Measurements from ENCODE around the gene TJP2.

DNA sequence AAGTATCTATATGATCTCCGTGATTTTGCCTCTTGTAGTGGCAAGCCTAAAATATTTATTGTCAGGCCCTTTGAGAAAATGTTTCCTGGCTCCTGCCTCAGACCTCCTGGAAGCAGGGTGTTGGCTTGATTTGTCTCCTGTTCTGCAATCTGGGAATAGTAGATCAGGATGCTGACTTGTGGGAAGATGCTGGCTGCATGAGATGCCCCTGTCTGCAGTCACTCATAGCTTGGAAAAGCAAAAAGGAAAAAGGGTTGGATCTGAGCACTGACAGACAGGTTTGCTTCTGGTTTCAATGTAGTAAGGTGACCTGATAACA, 16.7 kb downstream of the TJP2 start:
- TF ChIP-seq, protein P1, sequence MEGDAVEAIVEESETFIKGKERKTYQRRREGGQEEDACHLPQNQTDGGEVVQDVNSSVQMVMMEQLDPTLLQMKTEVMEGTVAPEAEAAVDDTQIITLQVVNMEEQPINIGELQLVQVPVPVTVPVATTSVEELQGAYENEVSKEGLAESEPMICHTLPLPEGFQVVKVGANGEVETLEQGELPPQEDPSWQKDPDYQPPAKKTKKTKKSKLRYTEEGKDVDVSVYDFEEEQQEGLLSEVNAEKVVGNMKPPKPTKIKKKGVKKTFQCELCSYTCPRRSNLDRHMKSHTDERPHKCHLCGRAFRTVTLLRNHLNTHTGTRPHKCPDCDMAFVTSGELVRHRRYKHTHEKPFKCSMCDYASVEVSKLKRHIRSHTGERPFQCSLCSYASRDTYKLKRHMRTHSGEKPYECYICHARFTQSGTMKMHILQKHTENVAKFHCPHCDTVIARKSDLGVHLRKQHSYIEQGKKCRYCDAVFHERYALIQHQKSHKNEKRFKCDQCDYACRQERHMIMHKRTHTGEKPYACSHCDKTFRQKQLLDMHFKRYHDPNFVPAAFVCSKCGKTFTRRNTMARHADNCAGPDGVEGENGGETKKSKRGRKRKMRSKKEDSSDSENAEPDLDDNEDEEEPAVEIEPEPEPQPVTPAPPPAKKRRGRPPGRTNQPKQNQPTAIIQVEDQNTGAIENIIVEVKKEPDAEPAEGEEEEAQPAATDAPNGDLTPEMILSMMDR (tag by site-specific recombination; IDR thresholded peaks at IDR 0.05), result no peak
- TF ChIP-seq, protein P2, sequence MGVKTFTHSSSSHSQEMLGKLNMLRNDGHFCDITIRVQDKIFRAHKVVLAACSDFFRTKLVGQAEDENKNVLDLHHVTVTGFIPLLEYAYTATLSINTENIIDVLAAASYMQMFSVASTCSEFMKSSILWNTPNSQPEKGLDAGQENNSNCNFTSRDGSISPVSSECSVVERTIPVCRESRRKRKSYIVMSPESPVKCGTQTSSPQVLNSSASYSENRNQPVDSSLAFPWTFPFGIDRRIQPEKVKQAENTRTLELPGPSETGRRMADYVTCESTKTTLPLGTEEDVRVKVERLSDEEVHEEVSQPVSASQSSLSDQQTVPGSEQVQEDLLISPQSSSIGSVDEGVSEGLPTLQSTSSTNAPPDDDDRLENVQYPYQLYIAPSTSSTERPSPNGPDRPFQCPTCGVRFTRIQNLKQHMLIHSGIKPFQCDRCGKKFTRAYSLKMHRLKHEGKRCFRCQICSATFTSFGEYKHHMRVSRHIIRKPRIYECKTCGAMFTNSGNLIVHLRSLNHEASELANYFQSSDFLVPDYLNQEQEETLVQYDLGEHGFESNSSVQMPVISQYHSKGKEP (tag by site-specific recombination; IDR thresholded peaks at IDR 0.05), result no peak
- TF ChIP-seq HOXA7 (CRISPR knock-in tag; IDR thresholded peaks at IDR 0.05; ENCODE audit: borderline replicate concordance), result no peak
- TF ChIP-seq ZNF324 (tag by site-specific recombination; IDR thresholded peaks at IDR 0.05), result no peak
- no peak for TF ChIP-seq ZNF146 (tag by site-specific recombination; IDR thresholded peaks at IDR 0.05)
- TF ChIP-seq, protein P3, sequence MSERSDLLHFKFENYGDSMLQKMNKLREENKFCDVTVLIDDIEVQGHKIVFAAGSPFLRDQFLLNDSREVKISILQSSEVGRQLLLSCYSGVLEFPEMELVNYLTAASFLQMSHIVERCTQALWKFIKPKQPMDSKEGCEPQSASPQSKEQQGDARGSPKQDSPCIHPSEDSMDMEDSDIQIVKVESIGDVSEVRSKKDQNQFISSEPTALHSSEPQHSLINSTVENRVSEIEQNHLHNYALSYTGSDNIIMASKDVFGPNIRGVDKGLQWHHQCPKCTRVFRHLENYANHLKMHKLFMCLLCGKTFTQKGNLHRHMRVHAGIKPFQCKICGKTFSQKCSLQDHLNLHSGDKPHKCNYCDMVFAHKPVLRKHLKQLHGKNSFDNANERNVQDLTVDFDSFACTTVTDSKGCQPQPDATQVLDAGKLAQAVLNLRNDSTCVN (tag by site-specific recombination; optimal IDR thresholded peaks at IDR 0.05), result no peak
- no peak for TF ChIP-seq ZNF510 (tag by site-specific recombination; IDR thresholded peaks at IDR 0.05; ENCODE audit: insufficient replicate concordance)
